ENCODE data around the gene CLIC5.

CLIC5 gene

GRCh38 chr6:45838996-45839395, 176.7 kb downstream of the CLIC5 start:
- Histone ChIP-seq H3K4me3 (ENCODE audit: low read depth, low read length, poor library complexity, severe bottlenecking) (no peak overlapping the region), H3K36me3 (ENCODE audit: insufficient read depth, low read length) (no peaks in the 10 kb centered on the region), H2AFZ (ENCODE audit: low read length) (no peak overlapping the region), H3K4me2 (ENCODE audit: low read length) (no peak overlapping the region), H3K27ac (ENCODE audit: low read depth, low read length, poor library complexity, severe bottlenecking) (no peak overlapping the region), H3K4me1 (ENCODE audit: insufficient read depth, low read length, severe bottlenecking) (no peaks in the 10 kb centered on the region), H3K9ac (ENCODE audit: low read length) (no peak overlapping the region), H4K20me1 (ENCODE audit: insufficient read depth, low read length) (no peaks in the 10 kb centered on the region), H3K9me2 (ENCODE audit: low read depth, low read length) (no peaks in the 10 kb centered on the region), H3F3A (ENCODE audit: insufficient read depth, low read length) (no peaks in the 10 kb centered on the region), H3K9me3 (ENCODE audit: low read length) (no peaks in the 10 kb centered on the region), H3K27me3 (ENCODE audit: insufficient read depth, low read length) (no peaks in the 10 kb centered on the region), H3K79me2 (ENCODE audit: insufficient read depth, low read length) (no peaks in the 10 kb centered on the region)
- no peak for TF ChIP-seq CTCF (IDR thresholded peaks at IDR 0.05; ENCODE audit: low read length)
- TF ChIP-seq EZH2 (IDR thresholded peaks at IDR 0.05; ENCODE audit: borderline replicate concordance, low read length): no peak

- no peaks in the 10 kb centered on the region for H3K9me2 ChIP-seq (ENCODE audit: low read depth, low read length)
- no peaks in the 10 kb centered on the region for H3F3A ChIP-seq (ENCODE audit: insufficient read depth, low read length)
- TF ChIP-seq EZH2 (IDR thresholded peaks at IDR 0.05; ENCODE audit: borderline replicate concordance, low read length): no peak
- TF ChIP-seq CTCF (IDR thresholded peaks at IDR 0.05; ENCODE audit: low read length): no peak
- H3K27me3 ChIP-seq (ENCODE audit: insufficient read depth, low read length): no peaks in the 10 kb centered on the region
- H3K4me1 ChIP-seq (ENCODE audit: insufficient read depth, low read length, severe bottlenecking): no peaks in the 10 kb centered on the region
- no peaks in the 10 kb centered on the region for H4K20me1 ChIP-seq (ENCODE audit: insufficient read depth, low read length)
- no peaks in the 10 kb centered on the region for H3K36me3 ChIP-seq (ENCODE audit: insufficient read depth, low read length)
- no peaks in the 10 kb centered on the region for H3K79me2 ChIP-seq (ENCODE audit: insufficient read depth, low read length)
- no peak overlapping the region for H3K4me3 ChIP-seq (ENCODE audit: low read depth, low read length, poor library complexity, severe bottlenecking)
- H3K4me2 ChIP-seq (ENCODE audit: low read length): no peak overlapping the region
- no peak overlapping the region for H3K9ac ChIP-seq (ENCODE audit: low read length)
- no peak overlapping the region for H3K27ac ChIP-seq (ENCODE audit: low read depth, low read length, poor library complexity, severe bottlenecking)
- no peak overlapping the region for H2AFZ ChIP-seq (ENCODE audit: low read length)
- H3K9me3 ChIP-seq (ENCODE audit: low read length): no peaks in the 10 kb centered on the region
Observed at GRCh38 chr6:45838451-45838850, 177.2 kb downstream of the CLIC5 start.

GRCh38 chr6:45837541-45838200, 178.0 kb downstream of the CLIC5 start:
- Histone ChIP-seq H2AFZ (ENCODE audit: low read length) (no peak overlapping the region), H4K20me1 (ENCODE audit: insufficient read depth, low read length) (no peaks in the 10 kb centered on the region), H3K9me3 (ENCODE audit: low read length) (no peaks in the 10 kb centered on the region), H3K4me2 (ENCODE audit: low read length) (no peak overlapping the region), H3K27me3 (ENCODE audit: insufficient read depth, low read length) (no peaks in the 10 kb centered on the region), H3K9ac (ENCODE audit: low read length) (no peak overlapping the region), H3K36me3 (ENCODE audit: insufficient read depth, low read length) (no peaks in the 10 kb centered on the region), H3K4me3 (ENCODE audit: low read depth, low read length, poor library complexity, severe bottlenecking) (no peak overlapping the region), H3K9me2 (ENCODE audit: low read depth, low read length) (no peaks in the 10 kb centered on the region), H3K4me1 (ENCODE audit: insufficient read depth, low read length, severe bottlenecking) (no peaks in the 10 kb centered on the region), H3K27ac (ENCODE audit: low read depth, low read length, poor library complexity, severe bottlenecking) (no peak overlapping the region), H3K79me2 (ENCODE audit: insufficient read depth, low read length) (no peaks in the 10 kb centered on the region), H3F3A (ENCODE audit: insufficient read depth, low read length) (no peaks in the 10 kb centered on the region)
- TF ChIP-seq CTCF (IDR thresholded peaks at IDR 0.05; ENCODE audit: low read length): no peak
- no peak for TF ChIP-seq EZH2 (IDR thresholded peaks at IDR 0.05; ENCODE audit: borderline replicate concordance, low read length)
